COLO668 (cell line): ENCODE data around the gene SLC19A1.
A peak's percentile ranks its signal among the peaks of the same experiment; 100 is the strongest.
"Not testable (repeated sequence)": the region's sequence is repeated elsewhere in the genome, so short reads cannot be mapped to it uniquely, and the experiment has no call there.

ENCODE experiments used
- DNase-seq: peaks from one replicate; lab custom pipeline; 2025; ENCODE audit not compliant: unreplicated experiment; lab: John Stamatoyannopoulos, UW

Gene SLC19A1

DNA sequence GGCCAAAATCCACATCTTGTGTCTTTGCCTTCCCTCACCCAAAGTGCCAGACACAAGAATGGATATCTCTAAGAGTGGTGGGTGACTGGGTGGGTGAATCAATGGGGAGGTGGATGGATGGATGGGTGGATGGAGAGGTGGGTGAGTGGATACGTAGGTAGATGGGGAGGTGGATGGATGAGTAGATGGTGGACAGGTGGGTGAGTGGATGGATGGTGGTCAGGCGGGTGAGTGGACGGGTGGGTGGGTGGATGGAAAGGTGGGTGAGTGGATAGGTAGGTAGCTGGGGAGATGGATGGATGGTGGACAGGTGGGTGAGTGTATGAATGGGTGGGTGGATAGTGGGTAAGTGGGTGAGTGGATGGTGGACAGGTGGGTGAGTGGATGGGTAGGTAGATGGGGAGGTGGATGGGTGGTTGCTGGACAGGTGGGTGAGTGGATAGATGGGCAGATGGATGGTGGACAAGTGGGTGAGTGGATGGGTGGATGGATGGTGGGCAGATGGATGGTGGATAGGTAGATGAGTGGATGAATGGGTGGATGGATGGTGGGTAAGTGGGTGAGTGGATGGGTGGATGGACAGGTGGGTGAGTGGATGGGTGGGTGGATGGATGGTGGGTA lies 34.2 kb downstream of the SLC19A1 start:
- DNase-seq = no peak

DNA sequence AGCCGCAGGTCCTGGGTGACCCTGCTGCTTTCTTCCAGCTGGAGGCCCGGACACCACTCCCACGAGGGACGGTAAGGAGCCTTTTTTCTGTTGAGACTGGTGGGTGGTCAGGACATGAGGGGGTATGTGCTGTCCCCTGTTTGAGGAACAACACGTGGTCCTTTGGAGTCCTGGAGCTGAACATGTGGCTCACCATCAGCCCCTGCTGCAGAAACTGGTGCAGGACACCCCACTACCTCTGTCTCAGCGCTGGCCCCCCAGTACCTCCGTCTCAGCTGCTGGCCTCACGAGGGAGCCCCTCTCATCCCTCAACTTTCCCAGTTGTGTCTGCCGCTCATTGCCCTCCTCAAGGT lies 34.7 kb downstream of the SLC19A1 start:
- no peak for DNase-seq

DNA sequence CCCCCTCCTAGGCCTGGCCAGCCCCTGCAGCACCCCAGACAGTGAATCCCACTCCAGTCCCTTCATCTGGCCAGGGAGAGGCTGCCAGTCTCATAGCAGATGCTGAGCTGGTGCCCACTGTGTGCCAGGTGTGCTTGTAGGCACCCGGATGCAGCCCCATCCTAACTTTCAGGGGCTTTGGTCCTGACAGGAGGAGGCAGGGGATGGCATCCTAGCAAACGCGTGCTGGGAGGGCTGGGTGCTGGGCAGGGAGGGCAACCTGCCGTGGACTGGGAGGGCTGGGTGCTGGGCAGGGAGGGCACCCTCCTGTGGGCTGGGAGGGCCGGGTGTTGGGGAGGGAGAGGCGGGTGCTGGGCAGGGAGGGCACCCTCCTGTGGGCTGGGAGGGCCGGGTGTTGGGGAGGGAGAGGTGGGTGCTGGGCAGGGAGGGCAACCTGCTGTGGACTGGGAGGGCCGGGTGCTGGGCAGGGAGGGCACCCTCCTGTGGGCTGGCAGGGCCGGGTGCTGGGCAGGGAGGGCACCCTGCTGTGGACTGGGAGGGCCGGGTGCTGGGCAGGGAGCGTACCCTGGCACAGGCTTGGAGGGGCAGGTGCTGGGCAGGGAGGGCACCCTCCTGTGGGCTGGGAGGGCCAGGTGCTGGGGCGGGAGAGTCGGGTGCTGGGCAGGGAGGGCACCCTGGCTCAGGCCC lies 35.3 kb downstream of the SLC19A1 start:
- no peak for DNase-seq

DNA sequence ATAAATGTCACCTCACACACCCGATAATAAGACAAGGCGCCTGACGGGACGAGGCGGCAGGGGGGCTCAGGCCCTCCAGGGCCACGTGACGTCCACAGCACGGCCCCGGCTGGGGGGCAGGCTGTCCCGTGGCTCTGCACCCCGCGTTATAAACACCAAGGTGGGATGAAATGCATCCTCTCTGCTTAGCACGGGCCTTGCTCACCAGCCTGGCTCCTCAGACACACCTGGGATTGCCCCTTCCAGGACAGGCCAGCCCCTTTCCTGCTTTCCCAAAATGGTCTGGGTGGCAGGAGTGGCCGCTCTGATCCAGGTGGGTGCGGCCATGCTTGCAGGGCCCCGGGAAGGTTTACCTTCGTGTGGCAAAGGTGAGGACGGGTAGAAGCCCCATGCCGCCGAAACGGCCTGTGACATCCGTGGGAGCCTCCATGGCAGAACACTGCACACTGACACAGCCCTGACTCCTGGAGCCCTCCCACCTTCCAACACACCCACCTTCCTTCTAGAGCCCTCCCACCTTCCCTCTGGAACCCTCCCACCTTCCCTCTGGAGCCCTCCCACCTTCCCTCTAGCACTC lies 35.9 kb downstream of the SLC19A1 start:
- DNase-seq = no peak

DNA sequence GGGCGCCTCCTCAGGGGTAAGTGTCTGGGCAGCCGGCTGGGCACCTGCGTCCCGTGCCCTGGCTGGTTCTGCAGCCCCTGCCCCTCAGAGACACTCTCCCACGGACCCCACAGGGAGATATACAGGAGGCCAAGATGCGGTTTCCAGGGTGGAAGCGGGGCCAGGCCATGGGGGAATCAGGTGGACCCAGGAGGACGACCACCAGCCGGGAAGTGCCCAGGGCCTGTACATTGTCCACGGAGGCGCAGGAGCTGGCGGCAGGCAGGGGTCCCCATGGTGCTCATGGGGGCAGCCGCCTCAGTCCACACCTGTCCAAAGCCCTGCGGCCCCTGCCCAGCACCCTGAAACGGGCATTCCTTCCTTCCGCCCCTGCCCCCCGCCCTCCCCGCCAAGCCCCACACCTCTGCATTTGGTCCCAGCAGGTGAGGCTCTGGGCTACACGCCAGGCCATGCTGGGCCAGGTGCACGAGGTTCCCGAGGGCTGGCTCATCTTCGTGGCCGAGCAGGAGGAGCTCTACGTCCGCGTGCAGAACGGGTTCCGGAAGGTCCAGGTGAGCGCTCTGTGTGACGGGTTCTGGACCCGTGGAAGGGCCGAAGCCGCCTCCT lies 36.7 kb downstream of the SLC19A1 start:
- peak; percentile 58 for DNase-seq

DNA sequence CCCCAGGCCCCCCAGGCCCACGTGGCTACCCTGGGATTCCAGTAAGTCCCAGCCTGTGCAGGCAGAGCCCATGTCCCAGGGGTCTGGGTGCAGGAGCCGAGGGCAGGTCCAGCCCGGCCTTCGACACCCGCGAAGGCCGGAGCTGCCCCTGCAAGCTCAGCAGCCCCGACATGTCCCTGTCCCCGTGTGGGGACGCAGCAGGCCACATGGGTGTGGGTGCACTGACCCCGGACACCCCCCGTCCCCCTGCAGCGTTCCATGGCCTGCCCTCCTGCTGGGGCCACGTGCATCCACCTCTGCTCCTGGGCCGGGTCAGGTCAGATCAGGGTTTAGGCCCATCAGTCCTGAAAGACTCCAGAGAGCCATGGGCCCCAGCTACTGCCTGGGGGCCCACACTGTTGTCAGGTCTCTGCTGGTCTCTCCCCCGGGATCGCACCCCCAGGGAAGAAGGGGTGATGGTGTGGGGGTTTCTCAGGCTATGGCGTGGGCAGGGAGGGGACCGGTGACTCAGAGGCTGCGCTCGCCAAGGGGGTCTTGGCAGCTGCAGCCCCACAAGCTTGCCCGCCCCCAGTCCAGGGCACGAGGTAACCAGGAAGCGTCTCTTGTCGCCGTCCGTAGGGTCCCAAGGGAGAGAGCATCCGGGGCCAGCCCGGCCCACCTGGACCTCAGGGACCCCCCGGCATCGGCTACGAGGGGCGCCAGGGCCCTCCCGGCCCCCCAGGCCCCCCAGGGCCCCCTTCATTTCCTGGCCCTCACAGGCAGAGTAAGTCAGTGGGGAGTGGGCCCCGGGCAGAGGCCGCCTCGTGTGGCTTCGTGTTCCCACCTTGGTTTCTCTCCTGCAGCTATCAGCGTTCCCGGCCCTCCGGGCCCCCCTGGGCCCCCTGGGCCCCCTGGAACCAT lies 37.5 kb downstream of the SLC19A1 start:
- DNase-seq = no peak

DNA sequence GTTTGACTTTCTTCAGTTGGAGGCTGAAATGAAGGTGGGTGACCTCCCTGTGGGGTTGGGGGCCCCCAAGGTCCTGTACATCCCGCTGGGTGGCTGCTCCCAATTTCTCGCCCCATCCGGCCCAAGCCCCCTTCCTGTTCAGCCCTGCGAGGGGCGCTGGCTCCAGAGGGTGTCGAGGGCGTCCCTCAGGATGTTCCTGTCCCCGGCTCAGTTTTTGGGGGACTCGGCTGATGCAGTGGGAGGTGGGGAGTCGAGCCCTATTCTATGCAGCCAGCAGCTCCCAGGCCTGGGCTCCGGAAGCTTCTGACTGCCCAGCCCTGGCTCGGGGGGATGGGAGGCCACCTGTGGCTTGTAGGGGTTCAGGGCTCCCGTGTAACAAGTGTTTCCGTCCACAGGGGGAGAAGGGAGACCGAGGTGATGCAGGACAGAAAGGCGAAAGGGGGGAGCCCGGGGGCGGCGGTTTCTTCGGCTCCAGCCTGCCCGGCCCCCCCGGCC lies 38.2 kb downstream of the SLC19A1 start:
- DNase-seq = no peak

DNA sequence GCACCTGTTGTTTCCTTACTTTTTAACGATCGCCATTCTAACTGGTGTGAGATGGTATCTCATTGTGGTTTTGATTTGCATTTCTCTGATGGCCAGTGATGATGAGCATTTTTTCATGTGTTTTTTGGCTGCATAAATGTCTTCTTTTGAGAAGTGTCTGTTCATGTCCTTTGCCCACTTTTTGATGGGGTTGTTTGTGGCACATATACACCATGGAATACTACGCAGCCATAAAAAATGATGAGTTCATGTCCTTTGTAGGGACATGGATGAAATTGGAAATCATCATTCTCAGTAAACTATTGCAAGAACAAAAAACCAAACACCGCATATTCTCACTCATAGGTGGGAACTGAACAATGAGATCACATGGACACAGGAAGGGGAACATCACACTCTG lies 39.0 kb downstream of the SLC19A1 start:
- DNase-seq = not testable (repeated sequence)

DNA sequence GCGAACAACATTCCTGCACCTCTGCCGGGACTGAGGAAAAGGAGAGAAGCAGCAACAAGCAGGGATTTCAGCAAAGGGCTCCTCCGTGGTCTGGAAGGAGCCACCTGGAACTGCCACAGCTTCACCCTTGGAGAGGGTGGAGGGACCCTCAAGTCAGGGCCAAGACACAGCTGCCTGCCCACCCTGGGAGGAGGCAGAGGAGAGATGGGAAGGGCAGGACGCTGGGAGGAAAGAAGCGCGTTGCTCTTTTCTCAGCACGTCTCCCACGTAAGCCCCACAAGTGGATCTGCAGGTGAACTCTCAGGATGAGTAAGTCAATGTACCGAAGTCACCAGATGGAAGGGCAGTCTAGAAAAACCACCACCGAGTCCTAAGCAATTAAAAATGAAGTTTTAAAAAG lies 39.6 kb downstream of the SLC19A1 start:
- no peak for DNase-seq

DNA sequence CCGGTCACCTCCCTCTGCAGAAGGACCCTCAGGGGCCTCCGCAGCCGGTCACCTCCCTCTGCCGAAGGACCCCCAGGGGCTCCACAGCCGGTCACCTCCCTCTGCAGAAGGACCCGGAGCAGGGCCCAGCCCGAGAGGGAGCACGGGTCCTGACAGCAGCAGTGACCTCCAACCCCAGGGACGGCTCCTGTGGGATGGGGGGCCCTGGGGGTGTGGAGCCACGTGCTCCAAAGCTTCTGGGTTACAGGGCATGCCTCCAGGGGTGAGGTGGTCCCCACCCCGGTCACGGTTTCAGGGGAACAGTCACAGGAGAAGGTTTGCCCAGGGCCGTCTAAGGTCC lies 40.3 kb downstream of the SLC19A1 start:
- no peak for DNase-seq

DNA sequence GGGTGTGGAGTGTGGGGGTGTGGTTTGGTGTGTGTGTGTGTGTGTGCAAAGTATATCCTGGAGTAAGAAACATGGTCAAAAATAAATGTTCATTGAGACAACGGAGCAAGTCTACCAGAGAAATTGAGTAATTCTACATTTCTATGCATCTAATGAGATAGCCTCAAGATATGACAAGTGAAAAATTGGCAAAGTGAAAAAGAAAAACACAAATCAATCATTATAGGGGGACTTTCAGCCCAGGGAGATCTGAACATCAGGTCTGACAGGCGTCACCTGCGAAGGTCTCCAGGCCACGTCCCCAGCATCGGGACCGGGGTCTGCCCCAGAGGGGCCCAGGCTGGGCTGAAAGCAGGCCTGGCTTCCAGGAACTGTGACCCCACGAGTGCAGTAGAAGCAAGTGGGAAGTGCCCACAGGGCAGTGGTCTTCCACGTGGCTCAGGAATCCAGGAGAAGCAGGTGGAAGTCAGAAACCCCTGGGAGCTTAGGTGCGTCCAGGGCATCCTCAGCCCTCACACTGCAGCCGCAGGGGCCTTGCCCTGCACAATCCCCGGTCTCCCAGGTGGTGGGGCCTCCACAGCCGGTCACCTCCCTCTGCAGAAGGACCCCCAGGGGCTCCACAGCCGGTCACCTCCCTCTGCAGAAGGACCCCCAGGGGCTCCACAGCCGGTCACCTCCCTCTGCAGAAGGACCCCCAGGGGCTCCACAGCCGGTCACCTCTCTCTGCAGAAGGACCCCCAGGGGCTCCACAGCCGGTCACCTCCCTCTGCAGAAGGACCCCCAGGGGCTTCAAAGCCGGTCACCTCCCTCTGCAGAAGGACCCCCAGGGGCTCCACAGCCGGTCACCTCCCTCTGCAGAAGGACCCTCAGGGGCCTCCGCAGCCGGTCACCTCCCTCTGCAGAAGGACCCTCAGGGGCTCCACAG lies 40.9 kb downstream of the SLC19A1 start:
- not testable (repeated sequence) for DNase-seq

DNA sequence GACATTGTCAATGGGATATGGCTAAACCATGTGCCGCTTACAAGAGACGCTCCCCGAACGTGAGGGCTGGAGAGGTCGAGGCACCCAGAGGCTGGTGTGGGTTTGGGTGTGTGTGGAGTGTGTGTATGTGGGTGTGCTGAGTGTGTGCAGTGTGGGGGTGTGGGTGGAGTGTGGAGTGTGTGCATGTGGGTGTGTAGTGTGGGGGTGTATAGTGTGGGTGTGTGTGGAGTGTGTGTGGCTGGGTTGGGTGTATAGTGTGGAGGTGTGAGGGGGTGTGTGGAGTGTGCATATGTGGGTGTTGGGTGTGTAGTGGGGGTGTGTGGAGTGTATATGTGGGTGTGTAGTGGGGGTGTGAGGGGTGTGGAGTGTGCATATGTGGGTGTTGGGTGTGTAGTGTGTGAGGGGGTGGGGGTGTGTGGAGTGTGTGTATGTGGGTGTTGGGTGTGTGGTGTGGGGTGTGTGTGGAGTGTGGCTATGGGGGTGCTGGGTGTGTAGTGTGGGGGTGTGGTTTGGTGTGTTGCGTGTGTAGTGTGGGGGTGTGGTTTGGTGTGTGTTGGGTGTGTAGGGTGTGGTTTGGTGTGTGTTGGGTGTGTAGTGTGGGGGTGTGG lies 42.2 kb downstream of the SLC19A1 start:
- DNase-seq = no peak

DNA sequence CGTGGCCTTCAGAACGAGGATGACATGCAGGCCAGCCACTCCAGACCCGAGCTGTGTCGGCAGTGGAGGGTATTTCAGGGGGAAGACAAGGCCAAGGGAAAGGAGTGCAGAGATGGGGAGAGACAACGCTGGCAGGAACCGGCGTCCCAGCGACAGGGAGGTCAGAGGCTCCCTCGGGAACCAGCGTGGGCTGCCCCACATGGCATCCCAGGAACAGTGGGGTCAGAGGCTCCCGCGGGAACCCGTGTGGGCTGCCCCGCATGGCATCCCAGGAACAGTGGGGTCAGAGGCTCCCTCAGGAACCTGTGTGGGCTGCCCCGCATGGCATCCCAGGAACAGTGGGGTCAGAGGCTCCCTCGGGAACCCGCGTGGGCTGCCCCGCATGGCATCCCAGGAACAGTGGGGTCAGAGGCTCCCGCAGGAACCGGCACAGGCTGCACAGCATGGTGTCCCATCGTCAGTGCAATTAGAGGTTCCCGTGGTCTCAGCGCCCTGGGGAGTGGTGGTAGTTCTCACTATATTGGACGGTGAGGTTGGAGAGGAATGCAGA lies 43.0 kb downstream of the SLC19A1 start:
- DNase-seq = no peak

DNA sequence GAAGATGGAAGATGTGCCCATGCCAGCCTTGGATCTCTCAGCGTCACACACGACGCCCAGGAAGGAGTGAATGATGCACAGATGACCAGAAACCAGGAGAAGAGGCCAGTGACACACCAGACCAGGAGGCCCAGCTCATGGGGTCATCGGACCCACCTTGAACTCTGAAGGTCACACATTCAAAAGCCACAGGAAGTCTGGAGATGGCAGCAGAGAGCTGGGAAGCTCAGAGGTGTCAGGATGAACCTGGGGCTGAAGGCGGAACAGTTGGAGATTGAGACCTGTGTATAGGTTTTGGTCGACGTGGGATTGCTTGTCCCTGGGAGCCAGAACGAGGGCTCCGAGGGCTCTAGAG lies 43.6 kb downstream of the SLC19A1 start:
- DNase-seq = no peak

DNA sequence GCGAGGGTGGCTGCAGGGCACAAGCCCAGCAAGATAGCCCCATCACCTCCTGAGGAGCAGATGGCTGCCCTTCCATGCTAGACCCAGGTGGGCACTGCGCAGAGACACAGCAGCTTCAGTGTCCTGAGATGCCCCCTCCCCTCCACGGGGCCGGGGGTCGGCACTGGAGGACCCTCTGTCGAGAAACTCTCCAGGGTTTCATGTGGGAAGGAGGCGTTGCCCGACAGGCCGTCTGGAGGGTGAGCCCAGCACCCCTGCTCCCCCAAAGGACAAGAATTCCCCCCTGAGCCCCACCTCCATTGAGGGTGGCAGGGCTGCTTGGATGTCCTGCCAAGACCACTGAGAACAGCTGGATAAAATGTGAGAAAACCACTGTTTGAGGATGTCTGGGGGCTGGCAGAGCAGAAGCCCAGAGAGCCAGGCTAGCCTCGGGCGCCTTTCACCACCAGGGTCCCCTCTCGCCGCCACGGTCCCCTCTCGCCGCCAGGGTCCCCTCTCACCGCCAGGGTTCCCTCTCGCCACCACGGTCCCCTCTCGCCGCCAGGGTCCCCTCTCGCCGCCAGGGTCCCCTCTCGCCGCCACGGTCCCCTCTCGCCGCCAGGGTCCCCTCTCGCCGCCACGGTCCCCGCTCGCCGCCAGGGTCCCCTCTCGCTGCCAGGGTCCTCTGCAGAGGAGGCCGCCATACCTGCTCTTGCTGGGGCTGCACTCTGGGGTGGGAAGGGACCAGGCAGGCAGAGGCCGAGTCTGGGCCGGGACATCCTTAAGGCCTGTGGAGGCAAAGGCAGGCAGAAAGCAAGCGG lies 44.2 kb downstream of the SLC19A1 start:
- DNase-seq = no peak

DNA sequence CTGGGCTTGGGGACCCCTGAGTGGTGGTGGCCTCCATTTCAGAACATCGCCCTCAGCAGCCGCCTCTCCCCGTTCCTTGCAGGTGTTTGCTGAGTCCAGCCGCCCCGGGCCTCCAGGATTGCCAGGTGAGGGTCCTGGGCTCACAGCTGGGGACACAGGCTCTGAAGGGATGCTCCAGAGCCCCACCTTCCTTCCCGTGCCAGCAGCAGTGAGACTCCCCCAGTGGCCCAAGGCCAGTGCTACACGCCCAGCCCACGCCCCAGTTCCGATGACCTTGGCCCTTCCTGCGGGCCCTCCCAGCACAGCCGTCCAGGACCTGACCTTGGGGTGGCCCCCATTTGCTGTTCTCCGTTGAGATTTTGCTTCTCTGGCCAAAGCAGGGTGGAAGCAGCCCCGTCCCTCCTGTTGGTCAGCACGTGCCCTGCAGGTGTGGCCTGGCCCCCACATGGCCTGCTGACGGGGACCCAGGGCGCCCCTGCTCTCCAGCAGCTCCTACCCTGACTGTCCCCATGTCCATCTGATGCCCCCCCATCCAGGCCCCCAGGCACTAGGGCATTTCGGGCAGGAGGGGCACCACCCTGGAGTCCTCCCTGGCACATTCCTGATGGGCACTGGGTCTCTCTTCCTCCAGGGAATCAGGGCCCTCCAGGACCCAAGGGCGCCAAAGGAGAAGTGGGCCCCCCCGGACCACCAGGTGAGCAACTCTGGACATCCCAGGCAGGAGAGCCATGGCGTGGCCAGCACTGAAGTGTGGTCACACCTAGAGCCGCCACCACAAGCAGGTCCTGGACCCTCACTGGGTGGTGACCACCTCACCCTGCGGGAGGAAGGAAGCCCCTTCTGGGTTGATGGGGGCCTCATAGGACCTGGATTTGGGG lies 45.0 kb downstream of the SLC19A1 start:
- DNase-seq = no peak

DNA sequence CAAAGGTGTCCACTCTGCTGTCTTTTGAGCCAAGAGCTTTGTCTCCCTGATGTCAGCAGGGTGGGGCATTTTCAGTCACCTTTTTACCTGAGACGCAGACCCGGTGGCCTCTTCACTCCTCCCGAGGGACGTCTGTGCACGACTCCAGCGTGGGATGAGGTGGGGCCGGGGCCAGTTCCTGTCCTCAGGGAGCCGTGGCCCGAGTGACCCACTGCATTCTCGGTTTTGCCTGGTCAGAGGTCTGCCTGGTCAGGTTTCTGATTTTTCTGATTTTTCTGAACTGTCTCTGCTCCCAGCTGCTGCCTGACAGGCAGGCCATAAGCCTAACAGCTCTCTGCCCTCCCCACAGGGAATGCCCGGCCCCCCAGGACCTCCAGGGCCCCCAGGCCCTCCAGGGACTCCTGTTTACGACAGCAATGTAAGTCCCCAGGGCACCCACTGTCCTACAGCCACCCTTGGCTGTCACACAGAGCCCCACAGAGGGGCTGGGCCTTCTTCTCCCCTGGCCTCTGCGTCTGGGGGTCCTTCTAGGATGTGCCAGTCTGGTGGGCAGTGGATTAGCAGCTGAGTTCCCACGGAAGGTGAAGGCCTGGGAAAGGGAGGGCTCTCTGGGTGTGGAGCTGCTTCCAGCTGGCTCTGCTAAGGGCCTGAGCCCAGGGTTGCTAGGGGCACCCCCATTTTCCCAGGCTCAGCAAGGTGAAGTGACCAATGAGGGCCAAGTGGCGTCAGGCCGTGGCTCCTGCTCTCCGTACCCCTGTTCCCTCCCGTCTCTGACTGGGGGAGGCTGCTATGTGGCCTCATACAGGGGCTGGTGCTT lies 45.9 kb downstream of the SLC19A1 start:
- no peak for DNase-seq
